ENCODE data around the gene MAGI2. TPM values are rescaled to one million over a fixed set of nuclear protein-coding genes. Genes with fewer than 3 reads are reported as not detected.

Gene MAGI2
- total RNA-seq, 1 donor from 2014 or later: 5.4 TPM

- H3K9me3 Mint-ChIP-seq (ENCODE audit: unreplicated experiment): no peaks in the 10 kb centered on the region
- H3K27ac ChIP-seq (ENCODE audit: low read depth, low read length): peak overlapping the region; percentile 62
- peak overlapping the region; percentile 86 for H3K4me3 Mint-ChIP-seq (ENCODE audit: unreplicated experiment)
- H4K20me1 ChIP-seq (ENCODE audit: insufficient read depth, low read length): no peaks in the 10 kb centered on the region
- no peaks in the 10 kb centered on the region for H3K4me1 Mint-ChIP-seq (ENCODE audit: low read depth, unreplicated experiment)
- H3K27me3 ChIP-seq (ENCODE audit: insufficient read depth, low read length): no peaks in the 10 kb centered on the region
- no peaks in the 10 kb centered on the region for H3K36me3 ChIP-seq (ENCODE audit: insufficient read depth, low read length)
- peak overlapping the region; percentile 91 for H2AFZ ChIP-seq (ENCODE audit: low read depth, low read length)
- peak; percentile 80 for DNase-seq (ENCODE audit: low read depth)
- TF ChIP-seq EZH2 (IDR thresholded peaks at IDR 0.05; ENCODE audit: insufficient read depth, low read length): no peak
- TF ChIP-seq, protein P1, sequence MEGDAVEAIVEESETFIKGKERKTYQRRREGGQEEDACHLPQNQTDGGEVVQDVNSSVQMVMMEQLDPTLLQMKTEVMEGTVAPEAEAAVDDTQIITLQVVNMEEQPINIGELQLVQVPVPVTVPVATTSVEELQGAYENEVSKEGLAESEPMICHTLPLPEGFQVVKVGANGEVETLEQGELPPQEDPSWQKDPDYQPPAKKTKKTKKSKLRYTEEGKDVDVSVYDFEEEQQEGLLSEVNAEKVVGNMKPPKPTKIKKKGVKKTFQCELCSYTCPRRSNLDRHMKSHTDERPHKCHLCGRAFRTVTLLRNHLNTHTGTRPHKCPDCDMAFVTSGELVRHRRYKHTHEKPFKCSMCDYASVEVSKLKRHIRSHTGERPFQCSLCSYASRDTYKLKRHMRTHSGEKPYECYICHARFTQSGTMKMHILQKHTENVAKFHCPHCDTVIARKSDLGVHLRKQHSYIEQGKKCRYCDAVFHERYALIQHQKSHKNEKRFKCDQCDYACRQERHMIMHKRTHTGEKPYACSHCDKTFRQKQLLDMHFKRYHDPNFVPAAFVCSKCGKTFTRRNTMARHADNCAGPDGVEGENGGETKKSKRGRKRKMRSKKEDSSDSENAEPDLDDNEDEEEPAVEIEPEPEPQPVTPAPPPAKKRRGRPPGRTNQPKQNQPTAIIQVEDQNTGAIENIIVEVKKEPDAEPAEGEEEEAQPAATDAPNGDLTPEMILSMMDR (IDR thresholded peaks at IDR 0.05; ENCODE audit: insufficient read depth, low read depth, low read length): no peak
- no peak for FAIRE-seq
- no peaks in the 10 kb centered on the region for H3K9me3 ChIP-seq (ENCODE audit: insufficient read depth, low read depth, low read length)
- H3K4me1 ChIP-seq (ENCODE audit: insufficient read depth, low read length): peaks cover 12% of the 10 kb centered on the region
- H3K4me2 ChIP-seq (ENCODE audit: low read length): peak overlapping the region; percentile 88
- no peaks in the 10 kb centered on the region for H3K79me2 ChIP-seq (ENCODE audit: insufficient read depth, low read length)
- H3K36me3 Mint-ChIP-seq (ENCODE audit: low read depth, unreplicated experiment): no peaks in the 10 kb centered on the region
- H3K27ac Mint-ChIP-seq (ENCODE audit: unreplicated experiment): peak overlapping the region; percentile 77
- H3K9ac ChIP-seq (ENCODE audit: low read length): peak overlapping the region; percentile 81
- peak overlapping the region; percentile 56 for H3K4me3 ChIP-seq (ENCODE audit: insufficient read depth, low read depth, low read length)
- H3K27me3 Mint-ChIP-seq (ENCODE audit: low read depth, unreplicated experiment): no peaks in the 10 kb centered on the region
These were observed 1433.9 kb downstream of the MAGI2 start for GRCh38 chr7:78019447-78020135.

DNA sequence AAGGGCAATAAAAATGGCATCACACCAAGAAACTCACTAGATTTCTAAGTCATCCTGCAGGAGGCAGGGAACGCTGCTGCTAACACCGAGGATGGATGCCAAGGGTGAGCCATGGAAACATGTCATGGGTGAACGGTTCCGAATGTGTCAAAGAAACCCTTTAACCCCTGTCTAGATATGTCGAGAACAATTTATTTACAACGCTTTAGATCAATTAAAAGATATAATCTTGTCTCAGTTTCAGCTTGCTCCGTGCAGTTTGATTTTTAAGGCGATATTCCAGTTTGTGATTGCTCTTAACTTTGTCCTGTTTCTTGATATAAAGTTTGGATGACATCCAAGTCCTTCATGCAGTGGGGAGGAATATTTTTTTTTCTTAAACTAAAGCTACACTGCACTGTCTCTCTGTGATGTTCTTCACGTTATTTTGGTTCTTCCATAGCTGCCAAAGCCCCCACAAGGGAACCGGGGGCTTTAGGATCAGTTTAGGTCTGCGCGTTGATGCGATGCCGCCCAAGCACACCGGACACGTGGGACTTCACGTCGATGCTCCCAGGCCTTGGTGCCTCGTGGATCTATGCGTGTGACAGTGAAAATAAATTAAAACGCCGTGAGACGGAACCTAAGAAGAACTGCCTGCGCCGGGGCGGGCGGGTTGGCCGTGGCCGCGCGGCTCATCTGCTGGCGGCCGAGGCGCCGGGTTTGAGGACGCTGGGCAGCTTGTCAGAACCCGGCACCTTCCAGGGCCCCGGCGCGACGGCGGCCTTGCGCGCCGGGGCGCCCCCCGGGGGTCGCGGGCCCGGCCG is 1434.6 kb downstream of the MAGI2 start:
- no peaks in the 10 kb centered on the region for H3K79me2 ChIP-seq (ENCODE audit: insufficient read depth, low read length)
- TF ChIP-seq, protein P1 (IDR thresholded peaks at IDR 0.05; ENCODE audit: insufficient read depth, low read depth, low read length): no peak
- no peak for TF ChIP-seq EZH2 (IDR thresholded peaks at IDR 0.05; ENCODE audit: insufficient read depth, low read length)
- no peaks in the 10 kb centered on the region for H3K27me3 Mint-ChIP-seq (ENCODE audit: low read depth, unreplicated experiment)
- H3K36me3 Mint-ChIP-seq (ENCODE audit: low read depth, unreplicated experiment): no peaks in the 10 kb centered on the region
- H3K27me3 ChIP-seq (ENCODE audit: insufficient read depth, low read length): no peaks in the 10 kb centered on the region
- no peaks in the 10 kb centered on the region for H4K20me1 ChIP-seq (ENCODE audit: insufficient read depth, low read length)
- peak overlapping the region; percentile 75 for H3K9ac ChIP-seq (ENCODE audit: low read length)
- FAIRE-seq (peak; percentile 26), DNase-seq (ENCODE audit: low read depth) (peak; percentile 39)
- H3K27ac ChIP-seq (ENCODE audit: low read depth, low read length): no peak overlapping the region
- H3K36me3 ChIP-seq (ENCODE audit: insufficient read depth, low read length): no peaks in the 10 kb centered on the region
- peak overlapping the region; percentile 88 for H3K4me3 Mint-ChIP-seq (ENCODE audit: unreplicated experiment)
- peak overlapping the region; percentile 58 for H3K4me3 ChIP-seq (ENCODE audit: insufficient read depth, low read depth, low read length)
- H2AFZ ChIP-seq (ENCODE audit: low read depth, low read length): peak overlapping the region; percentile 71
- H3K9me3 ChIP-seq (ENCODE audit: insufficient read depth, low read depth, low read length): no peaks in the 10 kb centered on the region
- H3K9me3 Mint-ChIP-seq (ENCODE audit: unreplicated experiment): no peaks in the 10 kb centered on the region
- H3K4me1 ChIP-seq (ENCODE audit: insufficient read depth, low read length): peaks cover 12% of the 10 kb centered on the region
- H3K27ac Mint-ChIP-seq (ENCODE audit: unreplicated experiment): peak overlapping the region; percentile 91
- H3K4me2 ChIP-seq (ENCODE audit: low read length): peak overlapping the region; percentile 88
- no peaks in the 10 kb centered on the region for H3K4me1 Mint-ChIP-seq (ENCODE audit: low read depth, unreplicated experiment)

Data from astrocyte (in vitro differentiated cells and primary cell).